HG02885 (cell line): ENCODE results near the gene TTC9.

Experiments used
- ATAC-seq: cut with Tn5 transposase; IDR thresholded peaks from one replicate; pipeline ENCODE4 v1.9.1; 2021; ENCODE audit warnings: mild to moderate bottlenecking; ENCODE audit not compliant: unreplicated experiment, poor library complexity

Gene TTC9

DNA sequence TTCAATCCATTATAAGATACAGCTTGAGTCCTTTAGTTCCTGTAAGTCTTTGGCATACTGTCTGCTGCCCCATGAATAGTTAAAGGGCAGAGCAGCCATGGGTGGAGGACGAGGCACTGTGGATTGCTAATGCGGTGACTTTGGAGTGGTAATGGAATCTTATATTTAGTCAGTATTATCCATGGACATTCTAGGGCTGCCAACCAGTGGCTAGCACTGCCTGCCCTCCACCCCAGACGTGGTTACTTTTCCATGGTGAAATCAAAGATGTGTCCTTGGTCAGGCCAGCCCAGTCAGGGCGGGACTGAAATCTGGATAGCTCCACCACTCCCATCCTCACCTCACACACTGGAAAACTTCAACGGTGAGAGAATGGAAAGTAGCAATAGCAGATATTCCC, 2.3 kb downstream of the TTC9 start:
- no peak for ATAC-seq

DNA sequence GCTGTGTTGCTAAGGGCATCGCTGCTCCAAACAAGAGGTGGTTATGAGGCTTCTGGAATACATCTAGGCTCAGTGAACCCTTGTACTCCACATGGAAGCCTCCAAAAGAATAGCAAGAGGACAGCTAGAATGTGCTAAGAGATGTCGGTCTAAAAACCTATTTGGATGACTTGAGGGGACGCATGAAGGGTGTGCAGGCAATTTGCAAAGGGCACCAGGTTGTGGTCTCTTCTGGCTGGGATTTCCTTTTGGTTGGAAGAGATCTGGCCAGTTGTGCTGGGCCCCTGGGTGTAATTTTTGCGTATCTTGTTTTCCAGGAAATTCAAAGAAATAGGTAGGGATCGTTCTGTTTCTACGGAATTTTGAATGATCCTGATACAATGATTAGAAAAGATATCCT, 4.2 kb downstream of the TTC9 start:
- ATAC-seq, result no peak

DNA sequence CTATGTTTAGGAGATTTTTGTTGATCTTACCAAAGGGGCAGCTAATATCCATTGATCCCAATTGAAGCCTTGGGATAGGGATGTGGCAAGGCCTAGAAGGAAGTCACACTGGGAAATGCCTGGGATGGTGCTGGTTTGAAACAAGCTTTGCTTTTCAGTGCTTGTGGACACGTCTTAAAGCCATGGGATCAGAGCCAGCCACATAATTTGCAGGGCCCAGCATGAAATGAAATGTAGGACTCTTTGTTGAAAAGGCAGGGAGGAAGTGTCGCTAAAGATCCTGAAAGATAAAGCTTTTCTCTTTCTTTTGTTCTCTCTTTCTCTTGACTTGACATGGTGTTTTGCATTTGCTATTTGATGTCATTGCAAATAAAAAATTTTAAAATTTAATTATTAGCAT, 5.0 kb downstream of the TTC9 start:
- no peak for ATAC-seq

DNA sequence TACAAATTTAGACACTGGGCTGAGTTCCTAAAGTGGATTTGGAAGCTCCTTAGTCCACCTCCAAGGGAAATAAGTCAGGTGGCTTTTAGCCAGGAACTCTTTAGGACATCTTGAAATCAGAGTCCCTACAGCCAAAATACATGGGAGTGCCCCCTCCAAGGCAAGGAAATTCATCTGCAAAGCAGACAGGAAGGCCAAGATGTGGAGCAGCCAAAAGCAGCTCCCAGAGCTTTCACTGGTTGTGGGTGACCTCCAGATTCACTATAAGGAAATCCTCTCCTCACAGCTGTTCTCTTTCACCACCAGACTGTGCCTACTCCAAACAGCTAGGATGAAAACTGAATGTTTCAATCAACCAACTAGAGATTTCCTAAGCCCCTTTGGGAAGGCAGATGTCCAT, 6.6 kb downstream of the TTC9 start:
- ATAC-seq, result no peak

DNA sequence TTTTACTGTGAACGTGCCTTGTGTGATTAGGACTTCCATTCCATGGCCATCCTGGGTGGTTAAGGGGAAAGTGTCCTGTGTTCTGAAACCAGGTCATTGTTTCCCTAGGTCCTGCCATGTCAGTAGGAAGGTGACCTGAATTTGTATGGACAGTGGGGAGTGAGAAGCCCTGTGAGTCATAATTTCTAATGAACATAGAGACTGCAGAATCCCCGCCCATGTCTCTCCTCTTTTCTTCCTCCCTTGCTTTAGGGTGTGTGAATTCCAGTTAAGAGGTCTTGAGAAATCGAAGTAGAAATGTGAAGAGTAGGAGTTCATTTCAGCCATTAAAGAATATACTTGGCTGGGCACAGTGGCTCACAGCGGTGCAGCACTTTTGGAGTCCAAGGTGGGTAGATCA, 8.1 kb downstream of the TTC9 start:
- no peak for ATAC-seq

DNA sequence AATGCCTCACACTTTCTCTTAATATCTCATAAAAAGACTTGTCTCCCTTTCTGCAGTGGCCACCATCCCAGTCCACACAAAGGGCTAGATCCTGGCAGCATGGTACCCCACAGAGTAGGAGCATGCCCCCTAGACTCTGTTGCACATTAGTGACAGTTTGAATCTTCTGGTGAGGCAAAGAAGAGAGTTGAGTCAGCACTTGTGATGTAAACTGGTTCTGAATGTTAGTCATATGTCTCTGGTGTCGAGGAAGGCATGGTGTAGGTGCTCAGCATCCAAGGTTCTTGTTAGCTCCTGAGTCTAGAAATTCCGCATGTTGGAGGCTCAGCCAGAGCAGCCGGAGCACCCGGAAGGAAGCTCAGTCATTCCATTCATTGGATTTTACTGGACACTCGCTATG, 9.8 kb downstream of the TTC9 start:
- ATAC-seq, result no peak

DNA sequence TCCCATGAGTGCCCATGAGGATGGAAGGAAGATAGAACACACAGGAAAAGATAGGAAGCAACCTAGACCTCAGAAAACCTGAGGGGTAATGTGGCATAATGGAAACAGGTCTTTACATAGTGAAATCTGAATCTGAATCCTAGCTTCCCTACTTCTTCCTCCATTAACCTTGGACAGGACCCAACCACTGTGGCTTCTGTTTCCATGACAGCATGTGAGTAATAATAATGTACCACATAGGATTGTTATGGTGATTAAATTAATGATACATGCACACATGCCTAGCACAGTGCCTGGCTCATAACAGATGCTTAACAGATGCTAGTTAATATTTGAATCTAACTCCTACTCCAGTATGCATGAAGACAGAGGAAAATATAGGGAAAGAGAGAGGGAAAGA, 11.2 kb downstream of the TTC9 start:
- ATAC-seq, result no peak

DNA sequence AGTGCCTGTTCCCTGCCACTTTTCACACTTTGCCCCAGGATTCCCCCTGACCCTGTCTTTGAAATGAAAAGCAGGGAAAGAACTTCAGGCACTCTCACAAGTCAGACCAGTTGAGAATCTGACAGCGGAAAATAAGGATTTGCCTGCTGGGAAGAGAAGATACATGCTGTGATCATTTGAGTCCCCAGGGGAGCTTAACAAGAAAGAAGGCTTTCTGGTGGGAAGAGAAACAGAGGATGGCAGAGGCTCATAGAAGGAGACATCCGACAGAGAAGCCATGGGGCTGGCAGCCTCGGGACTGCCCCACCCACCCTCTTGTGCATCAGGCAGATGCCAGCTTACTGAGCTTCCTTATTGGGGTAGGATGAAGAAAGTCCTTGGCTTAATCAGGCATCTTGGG, 11.9 kb downstream of the TTC9 start:
- no peak for ATAC-seq

DNA sequence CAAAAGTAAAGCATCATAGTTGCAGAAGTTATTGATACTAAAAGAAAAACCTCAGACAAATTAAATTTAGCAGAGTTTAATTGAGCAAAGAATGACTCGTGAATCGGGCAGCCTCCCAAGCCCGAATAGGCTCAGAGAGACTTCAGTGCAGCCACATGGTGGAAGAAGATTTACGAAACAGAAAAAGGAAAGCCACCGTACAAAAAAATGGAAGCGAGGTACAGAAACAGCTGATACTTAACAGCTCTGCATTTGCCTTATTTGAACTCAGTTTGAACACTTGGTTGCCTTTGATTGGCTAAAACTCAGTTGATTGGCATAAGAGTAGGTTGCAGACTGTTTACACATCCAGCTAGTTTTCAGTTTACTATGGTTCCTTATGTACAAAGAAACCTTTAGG, 12.9 kb downstream of the TTC9 start:
- peak; percentile 22 for ATAC-seq

DNA sequence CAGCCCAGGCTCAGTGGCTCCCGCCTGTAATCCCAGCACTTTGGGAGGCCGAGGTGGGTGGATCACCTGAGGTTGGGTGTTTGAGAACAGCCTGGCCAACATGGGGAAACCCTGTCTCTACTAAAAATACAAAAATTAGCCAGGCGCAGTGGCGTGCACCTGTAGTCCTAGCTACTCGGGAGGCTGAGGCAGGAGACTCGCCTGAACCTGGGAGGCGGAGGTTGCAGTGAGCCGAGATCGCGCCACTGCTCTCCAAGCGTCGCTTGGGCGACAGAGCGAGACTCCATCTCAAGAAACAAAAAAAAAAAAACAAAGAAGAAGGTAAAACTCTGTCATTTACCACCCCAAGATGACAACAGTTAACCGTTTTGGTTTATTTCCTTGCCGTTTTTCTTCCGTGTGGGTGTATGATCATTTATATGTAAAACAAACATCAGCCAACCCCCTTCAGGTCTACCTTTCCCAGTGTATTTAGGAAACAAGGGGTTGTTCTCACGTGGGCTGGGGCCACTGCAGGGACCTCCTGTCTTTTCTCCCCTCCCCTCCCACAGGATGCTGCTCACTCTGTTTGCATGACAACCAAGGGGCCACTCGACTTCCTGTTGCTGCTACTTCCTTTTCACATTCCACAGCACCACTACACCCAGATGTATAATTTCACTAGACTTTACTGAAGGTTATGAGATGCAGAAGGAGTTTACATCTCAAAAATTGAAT, 13.6 kb downstream of the TTC9 start:
- peak; percentile 81 for ATAC-seq

DNA sequence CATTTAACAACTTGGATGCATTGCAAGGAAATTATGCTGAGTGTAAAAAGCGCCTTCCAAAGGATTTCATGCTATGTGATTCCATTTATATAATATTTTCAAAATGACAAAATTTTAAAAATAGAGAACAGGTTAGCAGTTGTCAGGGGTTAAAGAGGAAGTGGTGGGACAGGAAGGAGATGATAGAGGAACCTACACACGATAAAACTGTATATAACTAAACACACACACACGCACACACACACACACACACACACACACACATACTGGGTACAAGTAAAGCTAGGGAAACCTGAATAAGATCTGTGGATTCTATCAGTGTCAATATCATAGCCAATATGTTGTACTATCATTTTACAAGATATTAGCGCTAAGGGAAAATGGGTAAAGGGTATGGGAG, 17.2 kb downstream of the TTC9 start:
- no peak for ATAC-seq

DNA sequence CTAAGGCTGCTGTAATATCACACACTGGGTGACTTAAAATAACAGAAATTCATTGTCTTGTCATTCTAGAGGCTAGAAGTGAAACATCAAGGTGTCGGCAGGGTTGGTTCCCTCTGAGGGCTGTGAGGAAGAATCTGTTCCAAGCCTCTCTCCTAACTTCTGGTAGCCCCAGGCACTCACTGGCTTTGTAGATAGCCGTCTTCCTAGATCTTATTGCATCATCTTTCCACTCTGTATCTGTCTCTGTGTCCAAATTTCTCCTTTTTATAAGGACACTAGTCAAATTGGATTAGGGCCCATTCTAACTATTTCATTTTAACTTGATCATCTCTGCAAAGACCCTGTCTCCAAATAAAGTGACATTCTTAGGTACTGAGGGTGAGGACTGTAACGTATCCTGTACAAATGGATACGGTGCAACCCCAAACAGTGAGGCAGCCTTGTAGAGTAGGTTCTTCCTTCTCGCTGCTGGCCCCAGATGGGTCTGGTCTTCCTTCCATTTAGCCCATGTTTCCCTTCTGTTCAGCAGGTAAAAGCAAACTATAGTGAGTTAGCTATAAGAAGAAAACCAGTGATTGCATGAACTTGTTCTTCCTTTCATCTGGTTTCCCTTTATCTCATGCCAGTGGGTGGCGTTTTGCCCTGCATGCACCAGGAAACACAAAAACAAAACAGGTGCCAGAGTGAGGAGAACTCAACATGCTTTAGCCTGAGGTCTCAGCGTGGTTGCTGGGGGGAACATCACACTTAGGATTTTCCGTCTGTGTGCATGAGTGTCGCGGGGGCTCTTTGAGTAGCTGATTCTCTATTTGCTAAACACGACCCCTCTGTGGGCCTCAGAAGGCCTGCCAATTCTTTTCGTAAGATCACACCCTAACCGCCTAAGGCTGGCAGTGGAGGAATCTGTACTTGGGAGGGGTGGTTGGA, 19.5 kb downstream of the TTC9 start:
- no peak for ATAC-seq

DNA sequence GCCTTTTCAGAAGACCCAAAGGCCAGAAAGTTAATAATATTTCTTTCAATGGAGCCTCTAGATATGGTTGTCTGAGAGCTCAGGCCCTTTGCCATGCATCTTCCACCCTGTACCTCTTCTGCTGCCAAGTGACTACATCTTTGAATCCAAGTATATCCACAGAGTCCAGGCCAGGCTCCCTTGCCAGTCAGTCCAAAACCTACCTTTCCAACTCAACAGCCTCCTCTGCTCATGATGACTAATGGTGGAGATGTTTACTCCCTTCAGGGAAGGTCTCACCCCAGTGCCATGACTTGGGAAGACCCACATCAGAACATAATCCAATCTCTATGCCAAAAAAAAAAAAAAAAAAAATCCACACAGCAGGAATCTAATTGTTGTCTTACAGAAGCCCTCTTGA, 20.4 kb downstream of the TTC9 start:
- ATAC-seq, result no peak

DNA sequence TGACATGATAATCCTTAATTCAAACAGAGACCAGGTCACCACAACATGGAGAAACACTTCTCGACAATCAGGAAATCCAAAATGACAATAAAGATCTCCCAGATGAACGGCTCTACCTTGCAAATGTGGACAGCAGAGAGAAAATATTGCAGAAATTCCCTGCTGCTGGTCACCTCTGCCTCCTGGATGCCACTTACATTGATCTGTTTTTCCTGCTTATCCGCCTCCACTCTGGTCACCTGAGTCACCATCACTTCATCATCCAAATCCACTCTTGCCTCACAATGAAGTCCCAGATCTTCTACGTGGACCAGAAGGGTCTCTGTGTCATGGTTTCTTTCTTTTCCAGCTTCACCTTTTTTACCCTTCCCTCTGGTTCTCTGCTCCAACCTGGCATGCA, 21.1 kb downstream of the TTC9 start:
- ATAC-seq, result no peak

DNA sequence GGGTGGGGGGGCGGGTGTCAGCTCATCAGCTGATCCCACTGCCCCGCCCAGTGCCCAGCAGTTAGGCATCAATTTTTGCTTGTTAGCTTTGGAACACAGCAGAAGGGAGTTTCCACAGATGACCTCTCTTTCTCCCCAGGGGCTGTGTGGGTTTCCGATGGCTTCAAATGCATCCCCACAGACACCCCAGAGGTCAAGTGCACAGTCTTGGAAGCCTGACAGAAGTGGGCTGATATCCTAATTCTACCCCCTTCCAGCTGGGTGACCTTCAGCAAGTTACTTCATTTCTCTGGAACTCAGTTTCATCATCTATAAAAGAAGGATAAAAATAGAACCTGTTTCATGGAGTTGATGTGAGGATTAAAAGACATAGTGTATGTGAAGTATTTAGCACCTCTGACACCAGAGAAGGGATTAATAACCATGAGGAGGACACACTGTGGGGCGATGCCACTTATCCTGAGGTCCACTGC, 22.0 kb downstream of the TTC9 start:
- ATAC-seq, result peak; percentile 35

DNA sequence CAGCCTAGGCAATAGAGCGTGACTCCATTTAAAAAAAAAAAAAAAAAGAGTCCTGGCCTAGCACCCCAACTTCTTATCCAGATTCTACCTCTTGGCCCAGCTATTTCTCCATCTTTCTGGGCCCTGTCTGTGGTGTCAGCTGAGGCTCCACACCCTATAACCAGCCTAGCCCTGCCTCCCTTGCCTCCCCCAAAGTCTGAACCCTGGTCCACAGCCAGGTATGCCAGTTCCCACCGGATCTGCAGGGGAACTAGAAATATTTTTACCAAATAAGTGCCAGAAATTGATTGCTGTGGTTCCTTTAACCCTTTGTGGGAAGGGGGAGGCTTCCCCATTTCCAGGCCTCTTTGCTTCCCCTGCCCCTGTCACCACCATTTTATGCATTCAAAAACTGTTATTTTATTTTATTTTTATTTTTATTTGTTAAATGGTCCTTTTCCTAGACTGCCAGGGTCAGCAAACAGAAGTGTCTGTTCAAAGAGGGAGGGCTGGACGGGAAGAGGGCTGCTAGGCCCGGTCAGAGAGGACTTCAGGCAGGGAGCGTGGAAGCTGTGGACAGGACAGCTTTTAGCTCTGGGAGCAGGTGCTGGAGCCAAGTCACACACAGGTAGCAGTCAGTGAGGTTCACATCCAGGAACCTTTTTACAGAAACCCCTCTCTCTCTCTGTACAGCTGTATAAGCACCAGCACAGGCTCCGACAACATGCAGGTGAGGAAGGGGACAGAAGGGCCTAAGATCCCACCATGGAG, 23.2 kb downstream of the TTC9 start:
- ATAC-seq, result peak; percentile 17

DNA sequence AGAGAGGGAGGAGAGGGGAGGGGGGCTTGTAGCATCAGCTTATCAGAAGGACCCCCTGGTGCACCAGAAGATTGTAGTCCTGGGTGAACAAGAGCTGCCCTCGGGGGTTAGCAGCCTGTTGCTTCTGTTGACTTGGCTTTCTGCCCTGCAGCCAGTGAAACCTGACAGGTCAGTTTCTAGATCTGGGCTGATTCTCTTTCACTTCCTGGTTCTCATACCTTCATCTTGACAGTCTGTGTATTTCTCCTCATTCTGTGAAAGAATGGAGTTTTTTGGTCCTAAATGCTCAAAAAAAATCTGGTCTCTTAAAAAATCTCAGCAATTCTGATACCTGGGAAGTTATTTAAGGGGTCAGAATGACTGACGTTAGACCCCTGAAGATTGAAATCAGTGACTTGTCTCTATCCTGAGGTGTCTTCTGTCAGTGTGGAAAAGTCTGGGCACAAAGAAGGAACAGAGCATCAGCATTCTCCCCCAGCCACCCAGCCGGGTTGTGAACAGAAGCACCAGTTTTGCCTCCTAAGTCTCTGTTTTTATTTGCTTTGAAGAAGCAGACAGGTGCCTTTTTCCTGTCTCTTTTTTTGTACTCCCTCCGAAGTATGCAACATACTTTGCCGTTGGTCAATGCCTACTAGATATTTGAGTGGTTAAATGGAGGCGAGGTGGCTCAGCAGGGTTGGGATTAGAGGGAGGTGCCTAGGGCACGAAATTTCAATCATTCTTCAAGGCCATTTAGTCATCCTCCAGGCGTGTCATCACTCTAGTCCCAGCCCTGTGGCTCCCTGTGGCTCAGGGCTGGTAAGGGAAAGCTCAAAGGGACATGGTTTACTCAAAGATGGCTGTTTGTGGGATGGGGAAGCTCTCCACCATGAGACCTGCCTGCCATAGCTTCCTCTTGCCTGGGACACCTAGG, 24.0 kb downstream of the TTC9 start:
- ATAC-seq, result peak; percentile 64

DNA sequence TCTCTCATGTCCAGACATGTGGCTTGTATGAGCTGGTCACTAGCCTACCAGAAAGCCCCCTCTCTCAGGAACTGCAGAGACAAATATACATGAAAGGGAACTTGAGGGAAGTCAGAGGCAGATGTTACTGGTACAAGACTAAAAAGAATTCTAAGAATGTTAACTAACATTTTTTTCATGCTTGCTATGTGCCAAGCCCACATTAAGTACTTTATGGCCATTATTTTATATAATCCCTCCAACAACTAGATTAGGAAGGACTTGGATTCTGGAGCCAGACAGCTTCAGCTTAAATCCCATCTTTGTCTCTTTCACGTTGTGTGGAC, 24.6 kb downstream of the TTC9 start:
- ATAC-seq, result no peak

DNA sequence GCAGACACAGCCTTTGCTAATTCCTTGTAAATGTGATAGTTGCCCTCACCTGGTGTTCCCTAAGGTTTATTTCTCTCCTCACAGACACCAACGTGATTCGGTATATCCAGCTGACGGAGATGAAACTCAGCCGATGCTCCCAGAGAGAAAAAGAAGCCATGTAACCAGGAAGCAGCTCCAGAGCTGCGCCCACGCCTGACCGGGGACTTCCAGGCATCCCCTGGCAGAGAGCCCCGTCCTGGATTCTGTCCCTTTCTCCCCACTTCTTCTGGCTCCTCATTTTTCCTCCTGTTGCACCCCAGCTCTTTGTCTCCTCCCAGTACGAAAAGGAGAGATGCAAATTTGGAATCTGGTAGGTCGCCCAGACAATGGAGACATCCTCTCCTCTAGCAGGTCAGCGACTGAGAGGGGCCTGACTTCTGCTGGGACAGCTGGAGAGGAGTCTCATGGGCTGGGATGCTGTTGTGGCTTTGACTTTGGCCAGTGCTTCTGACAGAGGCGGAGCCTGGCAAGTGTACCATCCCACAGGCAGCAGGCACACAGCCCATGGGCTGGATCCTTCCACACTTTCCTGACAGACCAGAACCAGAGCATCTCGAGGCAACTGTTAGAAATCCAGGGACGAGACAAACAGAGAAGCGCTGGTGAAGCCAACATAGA, 29.4 kb downstream of the TTC9 start:
- ATAC-seq, result no peak
